ENCODE results near the gene PPP2R2B.

PPP2R2B gene

DNA sequence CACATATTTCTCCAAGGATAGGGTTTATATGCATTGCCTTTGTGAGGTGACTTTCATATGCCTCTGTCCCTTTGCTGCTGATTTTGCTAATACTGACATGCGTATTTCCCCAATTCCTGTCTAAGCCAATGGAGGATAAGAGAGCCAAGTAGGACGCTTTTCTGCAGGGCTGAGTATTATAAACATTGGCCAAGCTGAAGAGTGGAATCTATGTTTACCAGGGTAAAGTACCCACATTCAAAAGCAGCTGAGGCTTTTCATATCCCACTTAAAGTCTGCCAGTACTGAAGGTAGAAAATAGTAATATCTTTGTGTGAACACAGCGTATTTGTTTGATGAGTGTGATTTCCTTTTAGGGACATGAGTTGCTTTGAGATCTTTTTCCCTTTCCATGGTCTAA, 233.7 kb downstream of the PPP2R2B start:
- no peak overlapping the region for H3K4me2 ChIP-seq (ENCODE audit: low read depth, low read length)
- no peaks in the 10 kb centered on the region for H3K27me3 ChIP-seq (replicated peaks; ENCODE audit: insufficient read depth, low read length)
- H3K36me3 ChIP-seq (replicated peaks; ENCODE audit: insufficient read depth, low read length), result no peaks in the 10 kb centered on the region
- no peak overlapping the region for H3K27ac ChIP-seq (ENCODE audit: low read length)
- H2AFZ ChIP-seq (ENCODE audit: low read length), result no peak overlapping the region
- no peak overlapping the region for H3K4me3 ChIP-seq (ENCODE audit: low read length)
- no peaks in the 10 kb centered on the region for H3K79me2 ChIP-seq (ENCODE audit: low read length)
- H3K4me1 ChIP-seq (ENCODE audit: low read length), result no peaks in the 10 kb centered on the region
- H3K9me3 ChIP-seq (replicated peaks; ENCODE audit: insufficient read depth, low read length), result no peaks in the 10 kb centered on the region
- no peaks in the 10 kb centered on the region for H3K9me2 ChIP-seq (replicated peaks; ENCODE audit: insufficient read depth, low read length)
- H3K9ac ChIP-seq (ENCODE audit: low read length), result no peak overlapping the region
- TF ChIP-seq EZH2phosphoT487 (IDR thresholded peaks at IDR 0.05; ENCODE audit: low read length), result no peak
- TF ChIP-seq, protein P1, sequence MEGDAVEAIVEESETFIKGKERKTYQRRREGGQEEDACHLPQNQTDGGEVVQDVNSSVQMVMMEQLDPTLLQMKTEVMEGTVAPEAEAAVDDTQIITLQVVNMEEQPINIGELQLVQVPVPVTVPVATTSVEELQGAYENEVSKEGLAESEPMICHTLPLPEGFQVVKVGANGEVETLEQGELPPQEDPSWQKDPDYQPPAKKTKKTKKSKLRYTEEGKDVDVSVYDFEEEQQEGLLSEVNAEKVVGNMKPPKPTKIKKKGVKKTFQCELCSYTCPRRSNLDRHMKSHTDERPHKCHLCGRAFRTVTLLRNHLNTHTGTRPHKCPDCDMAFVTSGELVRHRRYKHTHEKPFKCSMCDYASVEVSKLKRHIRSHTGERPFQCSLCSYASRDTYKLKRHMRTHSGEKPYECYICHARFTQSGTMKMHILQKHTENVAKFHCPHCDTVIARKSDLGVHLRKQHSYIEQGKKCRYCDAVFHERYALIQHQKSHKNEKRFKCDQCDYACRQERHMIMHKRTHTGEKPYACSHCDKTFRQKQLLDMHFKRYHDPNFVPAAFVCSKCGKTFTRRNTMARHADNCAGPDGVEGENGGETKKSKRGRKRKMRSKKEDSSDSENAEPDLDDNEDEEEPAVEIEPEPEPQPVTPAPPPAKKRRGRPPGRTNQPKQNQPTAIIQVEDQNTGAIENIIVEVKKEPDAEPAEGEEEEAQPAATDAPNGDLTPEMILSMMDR (IDR thresholded peaks at IDR 0.05; ENCODE audit: low read length), result no peak
- no peak for TF ChIP-seq EZH2 (optimal IDR thresholded peaks at IDR 0.05; ENCODE audit: low read depth, low read length)
- DNase-seq, result no peak
- no peaks in the 10 kb centered on the region for H4K20me1 ChIP-seq (ENCODE audit: insufficient read depth, low read length)
- no peaks in the 10 kb centered on the region for H3F3A ChIP-seq (ENCODE audit: insufficient read depth, low read length)

DNA sequence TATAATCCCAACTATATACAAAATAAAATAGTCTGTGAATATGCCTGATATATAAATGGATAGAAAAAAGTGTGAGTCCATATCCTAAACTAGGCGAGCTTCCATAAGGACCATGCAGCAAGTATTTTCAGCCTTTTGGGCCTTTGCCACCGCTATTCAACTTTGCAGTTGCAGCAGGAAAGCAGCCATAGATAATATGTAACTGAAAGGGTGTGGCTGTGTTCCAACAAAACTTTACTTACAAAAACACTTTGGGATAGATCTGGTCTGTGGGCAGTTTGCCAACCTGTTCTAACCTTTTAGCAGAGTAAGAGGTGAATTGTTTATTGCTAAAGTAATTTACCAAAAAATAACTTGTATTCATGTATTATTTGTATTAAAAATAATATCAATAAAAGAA, 234.8 kb downstream of the PPP2R2B start:
- no peak for DNase-seq
- no peaks in the 10 kb centered on the region for H3K9me3 ChIP-seq (replicated peaks; ENCODE audit: insufficient read depth, low read length)
- no peaks in the 10 kb centered on the region for H3K27me3 ChIP-seq (replicated peaks; ENCODE audit: insufficient read depth, low read length)
- no peaks in the 10 kb centered on the region for H3K4me1 ChIP-seq (ENCODE audit: low read length)
- no peak overlapping the region for H3K9ac ChIP-seq (ENCODE audit: low read length)
- H3K4me3 ChIP-seq (ENCODE audit: low read length), result no peak overlapping the region
- H3K4me2 ChIP-seq (ENCODE audit: low read depth, low read length), result no peak overlapping the region
- no peaks in the 10 kb centered on the region for H3F3A ChIP-seq (ENCODE audit: insufficient read depth, low read length)
- H4K20me1 ChIP-seq (ENCODE audit: insufficient read depth, low read length), result no peaks in the 10 kb centered on the region
- no peak overlapping the region for H2AFZ ChIP-seq (ENCODE audit: low read length)
- H3K27ac ChIP-seq (ENCODE audit: low read length), result no peak overlapping the region
- no peak for TF ChIP-seq EZH2phosphoT487 (IDR thresholded peaks at IDR 0.05; ENCODE audit: low read length)
- TF ChIP-seq, protein P1 (IDR thresholded peaks at IDR 0.05; ENCODE audit: low read length), result no peak
- no peak for TF ChIP-seq EZH2 (optimal IDR thresholded peaks at IDR 0.05; ENCODE audit: low read depth, low read length)
- H3K36me3 ChIP-seq (replicated peaks; ENCODE audit: insufficient read depth, low read length), result no peaks in the 10 kb centered on the region
- H3K9me2 ChIP-seq (replicated peaks; ENCODE audit: insufficient read depth, low read length), result no peaks in the 10 kb centered on the region
- H3K79me2 ChIP-seq (ENCODE audit: low read length), result no peaks in the 10 kb centered on the region

DNA sequence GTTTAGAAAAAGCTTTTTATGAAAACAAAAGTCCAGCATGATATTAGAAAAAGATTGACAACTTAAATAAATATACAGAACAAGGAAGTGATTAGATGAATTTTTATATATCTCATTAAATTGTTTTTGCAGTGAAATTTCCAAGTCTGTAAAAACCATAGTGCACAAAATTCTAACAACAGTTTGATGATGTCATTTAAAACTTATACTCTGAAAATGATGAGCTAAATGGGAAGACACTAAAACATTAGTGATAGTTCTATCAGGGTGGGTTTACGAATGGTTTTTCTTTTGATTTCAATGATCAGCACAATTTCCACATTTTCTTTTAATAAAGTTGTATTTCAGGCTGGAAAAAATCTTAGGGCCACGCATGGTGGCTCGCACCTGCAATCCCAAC, 236.1 kb downstream of the PPP2R2B start:
- no peak for TF ChIP-seq EZH2phosphoT487 (IDR thresholded peaks at IDR 0.05; ENCODE audit: low read length)
- H3K4me1 ChIP-seq (ENCODE audit: low read length), result no peaks in the 10 kb centered on the region
- no peaks in the 10 kb centered on the region for H3K27me3 ChIP-seq (replicated peaks; ENCODE audit: insufficient read depth, low read length)
- no peak for DNase-seq
- H4K20me1 ChIP-seq (ENCODE audit: insufficient read depth, low read length), result no peaks in the 10 kb centered on the region
- no peak overlapping the region for H3K9ac ChIP-seq (ENCODE audit: low read length)
- no peaks in the 10 kb centered on the region for H3K9me2 ChIP-seq (replicated peaks; ENCODE audit: insufficient read depth, low read length)
- H3K36me3 ChIP-seq (replicated peaks; ENCODE audit: insufficient read depth, low read length), result no peaks in the 10 kb centered on the region
- no peak overlapping the region for H2AFZ ChIP-seq (ENCODE audit: low read length)
- H3K9me3 ChIP-seq (replicated peaks; ENCODE audit: insufficient read depth, low read length), result no peaks in the 10 kb centered on the region
- no peaks in the 10 kb centered on the region for H3K79me2 ChIP-seq (ENCODE audit: low read length)
- H3K4me2 ChIP-seq (ENCODE audit: low read depth, low read length), result no peak overlapping the region
- no peaks in the 10 kb centered on the region for H3F3A ChIP-seq (ENCODE audit: insufficient read depth, low read length)
- no peak overlapping the region for H3K27ac ChIP-seq (ENCODE audit: low read length)
- no peak overlapping the region for H3K4me3 ChIP-seq (ENCODE audit: low read length)

DNA sequence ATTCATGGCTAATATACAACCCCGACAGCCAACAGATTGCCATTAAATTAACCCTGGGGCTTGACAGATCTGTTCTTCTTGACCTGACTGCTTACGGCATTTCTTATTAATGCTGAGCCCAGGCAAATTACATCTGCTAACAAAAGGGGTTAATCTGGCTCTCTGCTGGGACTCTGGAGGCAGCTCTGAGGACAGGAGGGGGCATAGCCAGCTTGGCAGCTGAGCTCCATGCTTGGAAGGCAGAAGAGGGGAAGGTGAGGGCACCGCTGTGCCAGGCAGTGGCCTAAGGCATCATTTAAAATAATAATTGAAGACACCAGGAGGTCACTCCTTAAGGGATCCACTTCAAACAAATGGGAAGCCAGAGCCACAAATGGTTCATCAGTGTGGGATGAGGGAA, 236.6 kb downstream of the PPP2R2B start:
- no peak for DNase-seq
- no peak overlapping the region for H3K27ac ChIP-seq (ENCODE audit: low read length)
- no peak overlapping the region for H3K4me3 ChIP-seq (ENCODE audit: low read length)
- TF ChIP-seq, protein P1 (IDR thresholded peaks at IDR 0.05; ENCODE audit: low read length), result no peak
- TF ChIP-seq EZH2 (optimal IDR thresholded peaks at IDR 0.05; ENCODE audit: low read depth, low read length) (no peak), EZH2phosphoT487 (IDR thresholded peaks at IDR 0.05; ENCODE audit: low read length) (no peak)
- H3K9me2 ChIP-seq (replicated peaks; ENCODE audit: insufficient read depth, low read length), result no peaks in the 10 kb centered on the region
- no peak overlapping the region for H3K9ac ChIP-seq (ENCODE audit: low read length)
- H3K9me3 ChIP-seq (replicated peaks; ENCODE audit: insufficient read depth, low read length), result no peaks in the 10 kb centered on the region
- no peaks in the 10 kb centered on the region for H3F3A ChIP-seq (ENCODE audit: insufficient read depth, low read length)
- H2AFZ ChIP-seq (ENCODE audit: low read length), result no peak overlapping the region
- H3K36me3 ChIP-seq (replicated peaks; ENCODE audit: insufficient read depth, low read length), result no peaks in the 10 kb centered on the region
- no peaks in the 10 kb centered on the region for H3K27me3 ChIP-seq (replicated peaks; ENCODE audit: insufficient read depth, low read length)
- H4K20me1 ChIP-seq (ENCODE audit: insufficient read depth, low read length), result no peaks in the 10 kb centered on the region
- no peak overlapping the region for H3K4me2 ChIP-seq (ENCODE audit: low read depth, low read length)
- H3K4me1 ChIP-seq (ENCODE audit: low read length), result no peaks in the 10 kb centered on the region
- H3K79me2 ChIP-seq (ENCODE audit: low read length), result no peaks in the 10 kb centered on the region
